HEK293T (cell line): ENCODE data around the gene AIF1L.

ENCODE experiments used
- CTCF ChIA-PET: fragments of 350-600 bp; formaldehyde crosslinking; extraction: SDS; loops from one replicate; lab custom pipeline; 2021; ENCODE audit warnings: antibody characterized with exemption, inconsistent platforms; lab: Yijun Ruan, JAX
- POLR2A ChIA-PET: fragments of 350-600 bp; formaldehyde crosslinking; extraction: SDS; loops from one replicate; lab custom pipeline; 2020; ENCODE audit warnings: antibody characterized with exemption, inconsistent platforms; lab: Yijun Ruan, JAX
- DNase-seq: peaks from one replicate; pipeline ENCODE4 v3.0.0; 2012; ENCODE audit warnings: mixed read lengths; ENCODE audit errors: extremely low spot score
- ARNT ChIP-seq: fragments of 450-650 bp; IDR thresholded peaks from 2 replicates; pipeline ENCODE4 v1.6.1; 2017; ENCODE audit warnings: mild to moderate bottlenecking
- BHLHE40 ChIP-seq: fragments of 450-650 bp; IDR thresholded peaks from 2 replicates; pipeline ENCODE4 v1.6.1; 2016; ENCODE audit warnings: mild to moderate bottlenecking, moderate library complexity, borderline replicate concordance
- CTBP1 ChIP-seq: fragments of 450-650 bp; IDR thresholded peaks from 2 replicates; pipeline ENCODE4 v1.6.1; 2016; ENCODE audit warnings: borderline replicate concordance
- ELF4 ChIP-seq: fragments of 450-650 bp; IDR thresholded peaks from 2 replicates; pipeline ENCODE4 v1.6.1; 2017; ENCODE audit warnings: antibody characterized with exemption
- FOXA1 ChIP-seq: fragments of 450-650 bp; IDR thresholded peaks from 2 replicates; pipeline ENCODE4 v1.6.1; 2016; ENCODE audit warnings: mild to moderate bottlenecking
- FOXK2 ChIP-seq: fragments of 450-650 bp; IDR thresholded peaks from 2 replicates; pipeline ENCODE4 v1.6.1; 2016; ENCODE audit warnings: mild to moderate bottlenecking
- FOXM1 ChIP-seq: fragments of 450-650 bp; IDR thresholded peaks from 2 replicates; pipeline ENCODE4 v1.6.1; 2017; ENCODE audit warnings: mild to moderate bottlenecking, borderline replicate concordance
- HDGF ChIP-seq: fragments of 450-650 bp; IDR thresholded peaks from 2 replicates; pipeline ENCODE4 v1.6.1; 2017; ENCODE audit warnings: antibody characterized with exemption, borderline replicate concordance
- L3MBTL2 ChIP-seq: fragments of 450-650 bp; conservative IDR thresholded peaks from 2 replicates; pipeline ENCODE4 v1.6.1; 2016; ENCODE audit warnings: mild to moderate bottlenecking
- LEF1 ChIP-seq: fragments of 450-650 bp; IDR thresholded peaks from 2 replicates; pipeline ENCODE4 v1.6.1; 2017; ENCODE audit warnings: mild to moderate bottlenecking, borderline replicate concordance
- NFRKB ChIP-seq: fragments of 450-650 bp; IDR thresholded peaks from 2 replicates; pipeline ENCODE4 v1.6.1; 2016; ENCODE audit warnings: mild to moderate bottlenecking, moderate library complexity
- SP1 ChIP-seq: fragments of 450-650 bp; IDR thresholded peaks from 2 replicates; pipeline ENCODE4 v1.6.1; 2017
- SUZ12 ChIP-seq: fragments of 450-650 bp; IDR thresholded peaks from 2 replicates; pipeline ENCODE4 v1.6.1; 2016; ENCODE audit warnings: mild to moderate bottlenecking
- TARDBP ChIP-seq: fragments of 450-650 bp; IDR thresholded peaks from 2 replicates; pipeline ENCODE4 v1.6.1; 2016
- ZNF384 ChIP-seq: fragments of 450-650 bp; IDR thresholded peaks from 2 replicates; pipeline ENCODE4 v1.6.1; 2016
- TF ChIP-seq, protein P1 (sequence below): fragments of 450-650 bp; IDR thresholded peaks from 2 replicates; pipeline ENCODE4 v1.6.1; 2016

The AIF1L gene

DNA sequence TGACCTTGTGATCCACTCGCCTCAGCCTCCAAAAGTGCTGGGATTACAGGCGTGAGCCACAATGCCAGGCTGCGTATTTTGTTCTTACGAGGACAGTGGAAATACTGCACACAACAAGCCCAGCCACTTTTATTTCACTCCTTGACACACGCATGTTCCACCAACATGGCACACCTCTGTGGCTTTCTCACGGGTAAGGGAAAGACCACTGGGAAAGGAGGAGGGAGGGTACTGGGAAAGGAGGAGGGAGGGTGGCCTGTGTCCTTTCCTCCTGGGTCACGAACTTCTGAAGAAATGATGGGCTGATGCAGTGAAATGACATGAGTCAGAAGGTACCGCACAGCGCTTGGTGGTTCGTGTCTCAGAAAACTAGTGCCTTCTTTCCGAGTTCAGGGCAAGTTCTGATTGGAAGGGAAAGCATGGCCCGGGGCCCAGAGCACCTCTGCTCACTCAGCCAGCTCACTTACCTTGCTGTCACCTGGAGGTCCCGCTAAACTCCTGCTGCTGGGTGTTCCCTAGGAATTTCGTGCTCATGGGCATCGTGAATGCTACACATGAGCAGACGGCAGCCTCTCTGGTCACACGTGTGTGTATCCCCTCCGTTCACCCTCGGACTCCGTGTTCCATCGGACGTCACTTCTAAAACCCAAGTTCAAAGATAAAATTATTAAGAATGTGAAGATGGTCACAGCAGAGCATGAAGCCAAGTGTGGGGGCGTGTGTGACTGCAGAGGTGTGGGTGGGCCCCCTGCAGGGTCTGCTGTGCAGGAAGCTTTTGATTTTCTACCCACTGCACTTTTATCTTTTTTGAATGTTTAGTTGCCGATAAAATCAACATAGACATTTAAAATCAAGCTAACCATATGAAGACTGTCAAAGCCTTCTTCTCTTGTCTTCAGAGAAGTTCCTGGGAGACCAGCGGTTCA is 44.5 kb upstream of the AIF1L start:
- POLR2A ChIA-PET: interaction anchor here (0.6 to 2.6 kb wide), 2 partner anchors 73 to 298 kb away, joined by 3 to 6 read pairs; partner anchors contain the start of gene NUP214
- no peak for TF ChIP-seq BHLHE40
- TF ChIP-seq, protein P1, sequence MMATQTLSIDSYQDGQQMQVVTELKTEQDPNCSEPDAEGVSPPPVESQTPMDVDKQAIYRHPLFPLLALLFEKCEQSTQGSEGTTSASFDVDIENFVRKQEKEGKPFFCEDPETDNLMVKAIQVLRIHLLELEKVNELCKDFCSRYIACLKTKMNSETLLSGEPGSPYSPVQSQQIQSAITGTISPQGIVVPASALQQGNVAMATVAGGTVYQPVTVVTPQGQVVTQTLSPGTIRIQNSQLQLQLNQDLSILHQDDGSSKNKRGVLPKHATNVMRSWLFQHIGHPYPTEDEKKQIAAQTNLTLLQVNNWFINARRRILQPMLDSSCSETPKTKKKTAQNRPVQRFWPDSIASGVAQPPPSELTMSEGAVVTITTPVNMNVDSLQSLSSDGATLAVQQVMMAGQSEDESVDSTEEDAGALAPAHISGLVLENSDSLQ: no peak
- DNase-seq: no peak
- CTCF ChIA-PET: interaction anchor here (0.6 kb wide), 1 partner anchor 576 kb away, joined by 3 read pairs; no protein-coding TSS in a partner anchor

DNA sequence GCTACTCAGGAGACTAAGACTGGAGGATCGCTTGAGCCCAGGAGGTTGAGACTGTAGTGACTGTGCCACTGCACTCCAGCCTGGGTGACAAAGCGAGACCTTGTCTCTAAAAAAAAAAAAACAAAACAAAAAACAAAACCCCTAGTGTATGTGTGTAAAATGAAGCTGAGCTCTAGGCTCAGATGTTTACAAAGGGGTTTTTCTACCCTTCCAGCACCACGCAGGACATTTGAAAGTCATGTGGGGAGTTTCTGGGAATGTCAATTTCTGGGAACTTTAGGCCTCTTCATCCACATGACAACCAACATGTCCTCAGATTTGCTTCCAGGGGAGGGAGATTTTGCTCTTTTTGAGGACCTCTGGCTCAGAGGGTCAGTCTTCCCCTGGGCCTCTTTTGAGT is 42.4 kb upstream of the AIF1L start:
- POLR2A ChIA-PET: interaction anchor here (2.6 kb wide), 1 partner anchor 71 kb away, joined by 6 read pairs; the partner anchor contains the start of gene NUP214
- CTCF ChIA-PET: interaction anchor here (0.6 kb wide), 1 partner anchor 98 kb away, joined by 5 read pairs; no protein-coding TSS in a partner anchor

DNA sequence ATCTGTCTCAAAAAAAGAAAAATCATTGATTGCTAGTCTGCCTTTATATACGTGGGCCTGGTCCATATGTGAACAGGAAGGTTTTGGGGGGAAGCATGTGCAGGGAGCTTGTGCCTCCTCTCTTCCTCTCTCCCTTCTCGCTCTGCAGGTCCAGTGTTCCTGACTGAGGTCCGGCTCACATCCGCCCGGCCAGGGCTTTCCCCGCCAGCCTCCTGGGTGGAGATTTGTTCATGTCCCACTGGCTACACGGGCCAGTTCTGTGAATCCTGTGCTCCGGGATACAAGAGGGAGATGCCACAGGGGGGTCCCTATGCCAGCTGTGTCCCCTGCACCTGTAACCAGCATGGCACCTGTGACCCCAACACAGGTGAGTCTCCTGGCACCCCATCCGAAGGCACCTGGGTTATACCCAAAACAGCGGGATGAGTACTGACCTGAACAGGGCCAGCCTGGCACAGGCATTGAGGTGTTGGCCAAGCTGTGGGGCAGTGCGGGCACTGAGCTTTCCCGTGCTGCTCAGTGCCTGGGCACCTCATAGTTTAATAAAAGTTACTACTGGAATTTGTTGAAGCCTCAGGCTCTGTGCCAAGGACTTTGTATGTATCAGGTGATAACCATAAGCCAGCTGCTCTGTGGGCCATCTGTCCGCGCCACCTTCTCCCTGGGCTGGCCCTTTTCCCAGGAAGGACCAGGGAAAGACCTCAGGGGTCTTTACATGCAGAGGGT is 39.4 kb upstream of the AIF1L start:
- TF ChIP-seq SUZ12: no peak
- TF ChIP-seq CTBP1: no peak
- no peak for TF ChIP-seq BHLHE40
- no peak for TF ChIP-seq TARDBP
- no peak for TF ChIP-seq FOXK2
- TF ChIP-seq SP1: no peak
- TF ChIP-seq ARNT: no peak
- TF ChIP-seq ZNF384: no peak
- no peak for TF ChIP-seq FOXA1
- TF ChIP-seq FOXM1: no peak
- no peak for TF ChIP-seq L3MBTL2
- TF ChIP-seq HDGF: no peak
- TF ChIP-seq ELF4: no peak
- POLR2A ChIA-PET: no interaction called here
- DNase-seq: no peak
- CTCF ChIA-PET: interaction anchor here (0.6 to 2.4 kb wide), 5 partner anchors 10 to 622 kb away, joined by 3 to 8 read pairs (median 3); no protein-coding TSS in a partner anchor

More for the DNA sequence above, 42.4 kb upstream of the AIF1L start:
- no peak for DNase-seq
- TF ChIP-seq SP1 (no peak), CTBP1 (no peak), ARNT (no peak), FOXK2 (no peak), FOXM1 (no peak), NFRKB (no peak), BHLHE40 (no peak), ZNF384 (no peak), FOXA1 (no peak), ELF4 (no peak), HDGF (no peak), SUZ12 (no peak), L3MBTL2 (no peak), TARDBP (no peak), LEF1 (no peak)
- TF ChIP-seq, protein P1: no peak

DNA sequence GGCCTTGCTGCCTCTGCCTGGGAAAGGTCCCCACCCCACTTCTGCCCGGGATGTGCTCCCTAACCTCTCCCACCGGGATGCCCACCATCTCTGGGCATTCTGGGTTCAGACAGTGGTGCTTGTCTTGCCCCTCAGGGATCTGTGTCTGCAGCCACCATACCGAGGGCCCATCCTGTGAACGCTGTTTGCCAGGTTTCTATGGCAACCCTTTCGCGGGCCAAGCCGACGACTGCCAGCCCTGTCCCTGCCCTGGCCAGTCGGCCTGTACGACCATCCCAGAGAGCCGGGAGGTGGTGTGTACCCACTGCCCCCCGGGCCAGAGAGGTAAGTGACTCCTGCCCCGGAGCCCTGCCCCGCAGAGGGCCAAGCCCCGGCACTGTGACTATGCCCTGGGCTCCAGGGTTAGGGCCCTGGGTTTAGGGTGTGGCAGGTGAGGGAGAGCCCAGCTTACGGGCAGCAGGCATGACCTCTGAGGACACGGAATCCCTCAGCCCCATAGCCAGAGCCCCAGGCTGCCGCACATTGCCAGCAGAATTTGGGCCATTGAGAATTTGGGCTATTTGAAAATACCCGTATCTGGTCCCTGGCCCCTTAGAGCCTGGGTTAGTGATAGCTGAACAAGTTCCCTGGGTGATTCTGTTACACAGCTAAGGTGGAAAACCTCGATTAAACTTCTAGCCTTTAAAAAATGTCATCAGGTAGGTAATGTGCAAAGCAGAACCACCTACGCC is 35.3 kb upstream of the AIF1L start:
- no peak for DNase-seq
- POLR2A ChIA-PET: no interaction called here
- TF ChIP-seq ZNF384: no peak
- TF ChIP-seq L3MBTL2: no peak
- no peak for TF ChIP-seq ELF4
- no peak for TF ChIP-seq BHLHE40
- TF ChIP-seq SUZ12: no peak
- TF ChIP-seq NFRKB: no peak
- TF ChIP-seq FOXA1: no peak
- TF ChIP-seq ARNT: no peak
- no peak for TF ChIP-seq HDGF
- TF ChIP-seq FOXK2: no peak
- no peak for TF ChIP-seq TARDBP
- TF ChIP-seq, protein P1: no peak
- TF ChIP-seq LEF1: no peak
- TF ChIP-seq CTBP1: no peak
- no peak for TF ChIP-seq SP1
- no peak for TF ChIP-seq FOXM1
- CTCF ChIA-PET: no interaction called here

DNA sequence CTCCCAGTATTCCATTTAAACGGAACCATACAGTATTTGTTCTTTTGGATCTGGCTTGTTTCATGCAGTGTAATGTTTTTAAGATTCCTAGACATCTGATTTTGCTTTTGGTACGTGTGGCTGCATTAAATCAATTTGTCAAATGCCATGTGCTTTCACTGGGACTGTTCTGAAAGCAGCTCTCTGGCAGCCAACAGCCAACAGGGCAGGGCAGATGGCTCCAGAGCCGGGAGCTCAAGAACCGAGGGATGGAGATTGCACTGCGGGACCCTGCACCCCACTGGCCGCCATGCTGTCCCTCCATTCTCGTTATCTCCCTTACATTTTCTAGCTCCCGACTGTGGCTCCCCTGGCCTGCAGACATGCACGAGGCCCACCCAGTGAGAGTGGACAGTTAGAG is 33.4 kb upstream of the AIF1L start:
- DNase-seq: no peak
- POLR2A ChIA-PET: interaction anchor here (1.8 kb wide), 1 partner anchor 62 kb away, joined by 5 read pairs; the partner anchor contains the start of gene NUP214
- TF ChIP-seq BHLHE40 (no peak), SUZ12 (no peak), HDGF (no peak), SP1 (no peak), ARNT (no peak), TARDBP (no peak), ZNF384 (no peak), FOXM1 (no peak), ELF4 (no peak), CTBP1 (no peak), LEF1 (no peak), FOXK2 (no peak), FOXA1 (no peak), L3MBTL2 (no peak), NFRKB (no peak)
- TF ChIP-seq, protein P1: no peak
- CTCF ChIA-PET: no interaction called here
